ENCODE data around the gene ZBTB7B. TPM values are rescaled to one million over a fixed set of nuclear protein-coding genes. Genes with fewer than 3 reads are reported as not detected.

Gene ZBTB7B
- total RNA-seq, 2 experiments from 2014 or later: 16.3 to 23.2 TPM

DNA sequence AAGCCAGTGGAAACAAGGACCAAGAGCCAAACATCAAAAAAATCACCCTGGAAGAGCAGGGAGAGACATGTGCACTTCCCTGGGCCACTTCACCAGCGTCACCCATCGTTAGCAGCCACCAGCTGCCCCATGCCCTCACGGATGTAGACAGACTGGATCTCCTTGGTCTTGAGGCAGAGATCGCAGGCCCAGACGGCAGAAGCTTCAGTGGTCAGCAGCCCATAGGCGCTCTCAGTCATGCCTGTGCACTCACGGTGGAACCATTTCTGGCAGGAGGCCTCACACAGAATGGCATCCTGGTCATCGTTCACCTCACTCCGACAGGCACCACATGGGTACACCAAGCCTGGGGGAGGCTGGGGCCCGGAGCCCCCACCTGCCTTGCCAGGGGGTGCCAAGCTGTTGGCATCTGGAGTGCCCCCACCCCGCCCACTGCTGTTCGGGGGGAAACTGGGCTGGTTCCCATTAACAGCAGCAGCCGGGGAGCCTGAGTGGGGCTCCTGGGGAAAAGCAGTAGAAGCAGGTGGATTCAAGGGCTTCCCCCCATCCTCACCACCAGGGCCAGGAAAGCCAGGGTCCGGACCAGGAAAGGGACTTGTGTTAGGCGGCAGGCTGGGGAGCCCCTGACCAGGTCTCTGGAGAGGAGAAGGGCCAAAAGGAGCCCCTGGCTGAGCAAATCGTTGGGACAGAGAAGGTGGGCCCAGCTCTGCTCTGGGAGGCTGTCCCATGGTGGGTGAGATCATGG lies 43.7 kb upstream of the ZBTB7B start:
- peaks cover 30% of the 10 kb centered on the region for H3K79me2 ChIP-seq (ENCODE audit: insufficient read depth, low read depth, low read length)
- intact Hi-C loops (cut with micrococcal nuclease; ENCODE audit: unreplicated experiment): no loop called here
- no peak for TF ChIP-seq EZH2phosphoT487 (IDR thresholded peaks at IDR 0.05; ENCODE audit: borderline replicate concordance, low read depth, low read length)
- TF ChIP-seq, protein P1, sequence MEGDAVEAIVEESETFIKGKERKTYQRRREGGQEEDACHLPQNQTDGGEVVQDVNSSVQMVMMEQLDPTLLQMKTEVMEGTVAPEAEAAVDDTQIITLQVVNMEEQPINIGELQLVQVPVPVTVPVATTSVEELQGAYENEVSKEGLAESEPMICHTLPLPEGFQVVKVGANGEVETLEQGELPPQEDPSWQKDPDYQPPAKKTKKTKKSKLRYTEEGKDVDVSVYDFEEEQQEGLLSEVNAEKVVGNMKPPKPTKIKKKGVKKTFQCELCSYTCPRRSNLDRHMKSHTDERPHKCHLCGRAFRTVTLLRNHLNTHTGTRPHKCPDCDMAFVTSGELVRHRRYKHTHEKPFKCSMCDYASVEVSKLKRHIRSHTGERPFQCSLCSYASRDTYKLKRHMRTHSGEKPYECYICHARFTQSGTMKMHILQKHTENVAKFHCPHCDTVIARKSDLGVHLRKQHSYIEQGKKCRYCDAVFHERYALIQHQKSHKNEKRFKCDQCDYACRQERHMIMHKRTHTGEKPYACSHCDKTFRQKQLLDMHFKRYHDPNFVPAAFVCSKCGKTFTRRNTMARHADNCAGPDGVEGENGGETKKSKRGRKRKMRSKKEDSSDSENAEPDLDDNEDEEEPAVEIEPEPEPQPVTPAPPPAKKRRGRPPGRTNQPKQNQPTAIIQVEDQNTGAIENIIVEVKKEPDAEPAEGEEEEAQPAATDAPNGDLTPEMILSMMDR (conservative IDR thresholded peaks at IDR 0.05; ENCODE audit: low read length): no peak
- DNase-seq (ENCODE audit: low spot score): no peak
- H3K4me3 ChIP-seq (ENCODE audit: low read depth, low read length, poor library complexity, severe bottlenecking): no peak overlapping the region
- H3K36me3 ChIP-seq (ENCODE audit: insufficient read depth, low read length): peaks cover 47% of the 10 kb centered on the region
- no peak overlapping the region for H2AFZ ChIP-seq (ENCODE audit: low read length)
- H4K20me1 ChIP-seq (ENCODE audit: insufficient read depth, low read length): 0 out of 2 replicates have a peak, but pooled peaks cover 4% of the 10 kb centered on the region
- peaks cover 55% of the 10 kb centered on the region for H3K4me1 ChIP-seq (ENCODE audit: insufficient read depth, low read length, poor library complexity, severe bottlenecking)
- H3K4me2 ChIP-seq (ENCODE audit: low read length): peak overlapping the region; percentile 1; the same call in 1 of the 2 replicates
- CTCF ChIA-PET (ENCODE audit: unreplicated experiment): no interaction called here
- H3K9me2 ChIP-seq (ENCODE audit: insufficient read depth, low read length): no peaks in the 10 kb centered on the region
- BruUV-seq (replicated peaks): no TSS peak
- H3K27ac ChIP-seq (ENCODE audit: low read depth, low read length, poor library complexity, severe bottlenecking): peak overlapping the region; percentile 5
- H3K9me3 ChIP-seq (ENCODE audit: low read length): no peaks in the 10 kb centered on the region
- POLR2A ChIA-PET: interaction anchor here (1.5 kb wide), 1 partner anchor 15 kb away, joined by 6 read pairs; no protein-coding TSS in a partner anchor

DNA sequence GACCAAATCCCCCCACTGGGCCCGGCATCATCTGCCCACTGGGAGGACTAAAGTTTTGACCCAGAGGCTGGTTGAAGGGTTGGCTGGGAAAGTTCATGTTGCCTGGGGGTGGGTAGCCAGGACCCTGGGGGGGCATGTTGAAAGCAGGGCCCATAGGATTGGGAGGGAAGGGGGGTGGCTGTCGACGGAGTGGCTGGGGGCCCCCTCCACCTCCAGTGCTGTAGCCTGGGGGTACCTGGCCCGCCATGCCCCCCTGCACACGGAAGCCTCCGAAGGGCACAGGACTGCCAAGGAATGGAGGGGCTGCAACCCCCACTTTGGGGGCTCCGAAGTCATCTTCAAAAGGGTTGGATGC lies 43.2 kb upstream of the ZBTB7B start:
- no peak overlapping the region for H3K4me3 ChIP-seq (ENCODE audit: low read depth, low read length, poor library complexity, severe bottlenecking)
- DNase-seq (ENCODE audit: low spot score): no peak
- H3K4me2 ChIP-seq (ENCODE audit: low read length): no peak overlapping the region; the same call in 1 of the 2 replicates
- H3K4me1 ChIP-seq (ENCODE audit: insufficient read depth, low read length, poor library complexity, severe bottlenecking): peaks cover 49% of the 10 kb centered on the region
- TF ChIP-seq, protein P1 (conservative IDR thresholded peaks at IDR 0.05; ENCODE audit: low read length): no peak
- TF ChIP-seq EZH2phosphoT487 (IDR thresholded peaks at IDR 0.05; ENCODE audit: borderline replicate concordance, low read depth, low read length): no peak
- H3K9me3 ChIP-seq (ENCODE audit: low read length): no peaks in the 10 kb centered on the region
- CTCF ChIA-PET (ENCODE audit: unreplicated experiment): no interaction called here
- no peak overlapping the region for H3K27ac ChIP-seq (ENCODE audit: low read depth, low read length, poor library complexity, severe bottlenecking)
- no peak overlapping the region for H2AFZ ChIP-seq (ENCODE audit: low read length)
- 0 out of 2 replicates have a peak, but pooled peaks cover 4% of the 10 kb centered on the region for H4K20me1 ChIP-seq (ENCODE audit: insufficient read depth, low read length)
- peaks cover 26% of the 10 kb centered on the region for H3K79me2 ChIP-seq (ENCODE audit: insufficient read depth, low read depth, low read length)
- no peaks in the 10 kb centered on the region for H3K9me2 ChIP-seq (ENCODE audit: insufficient read depth, low read length)
- POLR2A ChIA-PET: interaction anchor here (0.6 kb wide), 1 partner anchor 25 kb away, joined by 3 read pairs; no protein-coding TSS in a partner anchor
- intact Hi-C loops (cut with micrococcal nuclease; ENCODE audit: unreplicated experiment): no loop called here
- no TSS peak for BruUV-seq (replicated peaks)
- peaks cover 52% of the 10 kb centered on the region for H3K36me3 ChIP-seq (ENCODE audit: insufficient read depth, low read length)

Measured in OCI-LY7 (cell line).